Stimulated activated CD4-positive, alpha-beta T cell treated with anti-CD3 and anti-CD28 coated beads, Interleukin-1b, Interleukin-23, amount 100 ng/mL, for 24 hours (primary cell): ENCODE data around the gene MORN2.

ENCODE experiments used
- DNase-seq, 4 experiments: peaks; one replicate each; pipeline ENCODE4 v3.0.0-alpha.2; 2020; ENCODE audit warnings: low read depth in 4 of 4, low spot score in 1 of 4

Gene MORN2

DNA sequence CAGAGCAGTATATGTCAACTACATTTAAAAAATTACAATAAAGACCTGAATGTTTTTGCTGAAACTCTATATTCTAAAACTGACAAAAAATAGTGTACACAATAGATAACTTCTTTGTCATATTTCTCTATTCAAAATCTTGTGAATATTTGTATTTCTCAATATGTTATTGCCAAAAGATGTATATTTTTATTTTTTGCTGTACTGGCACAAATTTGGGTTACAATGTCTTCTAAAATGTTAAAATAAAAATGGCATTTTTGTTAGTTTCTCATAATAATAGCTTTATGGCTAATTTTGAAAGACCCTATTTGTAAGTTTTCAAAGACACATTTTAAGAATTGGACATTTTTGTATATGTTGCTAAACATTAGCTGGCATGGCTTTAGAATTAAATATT, 13.3 kb downstream of the MORN2 start:
- DNase-seq: no peak

GRCh38 chr2:38889575-38889974, 13.8 kb downstream of the MORN2 start, which contains the start of gene ARHGEF33:
Gene ARHGEF33, plus strand, starts transcription at chr2:38889875. Its CDS starts 29,573 bp downstream, at chr2:38919448.
- DNase-seq: no peak

- DNase-seq: no peak
Measured at GRCh38 chr2:38892819-38893218, 17.0 kb downstream of the MORN2 start.

DNA sequence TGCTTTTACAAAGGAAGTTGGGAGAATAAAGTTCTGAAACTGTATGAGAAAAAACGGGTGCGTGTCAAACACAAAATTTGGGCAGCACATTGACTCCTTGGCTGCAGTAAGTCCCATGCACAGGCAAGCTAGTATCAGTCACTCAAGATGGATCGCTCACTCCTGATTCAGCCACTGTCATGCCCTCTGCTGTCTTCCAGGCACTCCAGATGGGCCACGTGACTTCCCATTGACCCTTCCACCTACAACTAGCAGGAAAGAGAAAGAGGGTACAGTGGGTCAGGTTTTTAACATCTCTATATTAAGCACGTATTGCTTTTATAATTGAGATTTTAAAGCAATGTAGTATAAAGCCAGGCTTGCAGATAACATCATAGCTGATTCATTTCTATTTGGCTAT, 22.5 kb downstream of the MORN2 start:
- no peak for DNase-seq

- no peak for DNase-seq
Measured at GRCh38 chr2:38900726-38901125, 24.9 kb downstream of the MORN2 start.

DNA sequence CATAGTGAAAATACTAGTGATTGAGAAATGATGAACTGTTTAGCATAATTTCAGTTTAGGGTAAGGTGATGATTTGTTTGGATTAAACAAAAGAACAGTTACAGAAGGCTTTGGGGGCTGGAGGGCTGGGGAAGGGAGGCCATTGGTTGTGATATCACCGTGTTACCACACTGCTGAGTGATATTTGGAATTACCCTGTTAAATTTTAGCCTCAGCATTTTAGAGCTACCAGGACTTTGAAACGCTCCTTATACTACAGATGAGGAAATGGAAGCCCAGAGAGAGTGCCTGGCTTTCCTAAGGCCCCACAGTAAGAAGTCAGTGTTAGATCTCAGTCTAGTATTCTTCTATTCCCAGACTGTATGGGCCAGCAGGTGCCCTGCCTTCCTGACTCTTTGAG, 29.5 kb downstream of the MORN2 start:
- DNase-seq: no peak

DNA sequence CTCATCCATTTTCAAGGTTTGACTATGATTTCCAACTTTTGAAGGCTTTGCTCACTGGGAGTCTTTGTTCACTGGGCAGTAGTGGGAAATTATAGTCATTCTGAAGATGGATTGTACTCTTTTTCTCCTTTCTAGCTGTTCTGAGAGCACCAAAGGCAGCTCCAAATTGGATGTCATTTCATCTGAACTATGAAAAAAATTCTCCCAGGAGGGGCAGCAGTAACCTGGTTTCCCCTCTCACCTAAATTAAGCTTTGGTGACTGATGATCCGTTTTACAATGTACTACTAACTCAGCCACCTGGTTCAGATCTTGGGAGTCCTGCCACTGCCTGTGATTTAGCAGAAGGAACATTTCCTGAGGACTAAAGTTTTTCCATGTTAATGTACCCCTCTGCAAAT, 31.5 kb downstream of the MORN2 start:
- DNase-seq: no peak

DNA sequence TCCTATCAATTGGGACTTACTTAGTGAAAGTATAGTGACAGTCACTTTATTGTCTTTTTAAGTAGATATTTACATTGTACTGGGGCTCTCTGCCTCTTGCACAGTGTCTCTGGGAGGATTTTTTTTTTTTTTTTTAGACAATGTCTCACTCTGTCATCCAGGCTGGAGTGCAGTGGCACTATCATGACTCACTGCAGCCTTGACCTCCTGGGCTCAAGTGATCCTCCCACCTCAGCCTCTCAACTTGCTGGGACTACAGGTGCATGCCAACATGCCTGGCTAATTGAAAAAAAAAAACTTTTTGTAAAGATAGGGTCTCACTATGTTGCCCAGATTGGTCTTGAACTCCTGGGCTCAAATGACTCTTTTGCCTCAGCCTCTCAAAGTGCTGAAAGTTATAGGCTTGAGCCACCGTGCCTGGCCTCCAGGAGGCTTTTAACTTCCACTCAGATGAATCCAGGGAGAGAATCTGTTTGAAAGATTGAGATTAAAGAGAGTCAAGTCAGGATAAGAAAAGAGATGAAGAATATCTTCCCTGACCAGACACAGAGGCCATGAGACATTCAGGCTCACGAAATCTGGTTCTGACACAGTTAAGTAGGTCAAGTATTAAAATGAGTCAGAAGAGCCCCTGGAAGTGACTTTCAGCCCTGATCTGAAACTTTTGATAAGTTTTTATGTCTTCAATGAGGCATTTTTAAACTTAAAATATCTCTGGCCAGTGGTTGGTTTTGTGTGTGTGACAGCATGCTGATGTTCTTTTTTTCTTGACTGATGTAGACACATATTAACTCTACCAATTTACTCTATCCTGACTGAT, 32.2 kb downstream of the MORN2 start:
- peak in 1 of 4 experiments; percentile 1 for DNase-seq

GRCh38 chr2:38909872-38910271, 34.1 kb downstream of the MORN2 start:
- no peak for DNase-seq

- no peak for DNase-seq
Measured at GRCh38 chr2:38911191-38911590, 35.4 kb downstream of the MORN2 start.

GRCh38 chr2:38912619-38913018, 36.8 kb downstream of the MORN2 start:
- no peak for DNase-seq

- no peak for DNase-seq
Measured at GRCh38 chr2:38922389-38922788, 46.6 kb downstream of the MORN2 start.

- no peak for DNase-seq
Measured at GRCh38 chr2:38922902-38923301, 47.1 kb downstream of the MORN2 start.

- no peak for DNase-seq
Measured at GRCh38 chr2:38925982-38926381, 50.2 kb downstream of the MORN2 start.

DNA sequence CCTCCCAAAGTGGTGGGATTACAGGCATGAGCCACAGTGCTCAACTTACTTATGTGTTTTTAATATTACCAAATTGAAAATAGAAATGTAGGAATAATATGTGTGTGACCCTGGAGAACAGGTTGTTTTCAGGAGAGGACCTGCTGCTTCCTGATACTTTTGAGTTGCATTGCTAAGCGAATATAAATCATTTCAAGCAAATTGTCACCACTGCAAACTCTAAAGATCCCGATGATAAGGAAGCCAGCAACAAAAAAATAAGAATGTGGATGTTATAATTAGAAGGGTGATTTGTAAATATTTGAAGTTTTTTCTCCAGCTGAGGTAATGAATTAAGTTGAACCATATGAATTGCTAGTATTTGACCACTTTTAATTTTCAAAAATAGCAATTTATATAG, 54.8 kb downstream of the MORN2 start:
- no peak for DNase-seq
